Brain microvascular endothelial cell (primary cell): Measurements from ENCODE around the gene MSTN.

Experiments used
- DNase-seq: peaks from one replicate; pipeline ENCODE4 v3.0.0-alpha.2; 2020
- H3K27ac ChIP-seq: fragments of 250-450 bp; sonication (Bioruptor Pico); 2 replicates; pipeline ENCODE4 v1.5.1; 2020; ENCODE audit warnings: mild to moderate bottlenecking, moderate library complexity
- H3K27me3 ChIP-seq: fragments of 250-450 bp; sonication (Bioruptor Pico); replicated peaks from 2 replicates; pipeline ENCODE4 v1.5.1; 2020; ENCODE audit warnings: mild to moderate bottlenecking
- H3K36me3 ChIP-seq: fragments of 250-450 bp; sonication (Bioruptor Pico); replicated peaks from 2 replicates; pipeline ENCODE4 v1.5.1; 2020; ENCODE audit warnings: mild to moderate bottlenecking
- H3K4me3 ChIP-seq: 2 replicates; pipeline ENCODE4 v1.5.1; 2011; ENCODE audit warnings: low read depth, mild to moderate bottlenecking, control low read depth, low read length, moderate library complexity
- in situ Hi-C: cut with HindIII; loops from 2 replicates; pipeline ENCODE4 v1.10.0; 2017; ENCODE audit warnings: low sequenced_read_pairs, low pct_ligation_motif_present
- TF ChIP-seq, protein P1 (sequence below): IDR thresholded peaks from 2 replicates; pipeline ENCODE4 v1.5.1; 2011; ENCODE audit warnings: low read depth, mild to moderate bottlenecking, moderate library complexity, low read length, control low read depth, inconsistent platforms; ENCODE audit errors: missing control alignments

The MSTN gene

GRCh38 chr2:190065839-190066238 lies 3.3 kb upstream of the MSTN start:
- no peak overlapping the region for H3K4me3 ChIP-seq
- H3K36me3 ChIP-seq, result no peaks in the 10 kb centered on the region
- H3K27me3 ChIP-seq, result no peaks in the 10 kb centered on the region
- TF ChIP-seq, protein P1, sequence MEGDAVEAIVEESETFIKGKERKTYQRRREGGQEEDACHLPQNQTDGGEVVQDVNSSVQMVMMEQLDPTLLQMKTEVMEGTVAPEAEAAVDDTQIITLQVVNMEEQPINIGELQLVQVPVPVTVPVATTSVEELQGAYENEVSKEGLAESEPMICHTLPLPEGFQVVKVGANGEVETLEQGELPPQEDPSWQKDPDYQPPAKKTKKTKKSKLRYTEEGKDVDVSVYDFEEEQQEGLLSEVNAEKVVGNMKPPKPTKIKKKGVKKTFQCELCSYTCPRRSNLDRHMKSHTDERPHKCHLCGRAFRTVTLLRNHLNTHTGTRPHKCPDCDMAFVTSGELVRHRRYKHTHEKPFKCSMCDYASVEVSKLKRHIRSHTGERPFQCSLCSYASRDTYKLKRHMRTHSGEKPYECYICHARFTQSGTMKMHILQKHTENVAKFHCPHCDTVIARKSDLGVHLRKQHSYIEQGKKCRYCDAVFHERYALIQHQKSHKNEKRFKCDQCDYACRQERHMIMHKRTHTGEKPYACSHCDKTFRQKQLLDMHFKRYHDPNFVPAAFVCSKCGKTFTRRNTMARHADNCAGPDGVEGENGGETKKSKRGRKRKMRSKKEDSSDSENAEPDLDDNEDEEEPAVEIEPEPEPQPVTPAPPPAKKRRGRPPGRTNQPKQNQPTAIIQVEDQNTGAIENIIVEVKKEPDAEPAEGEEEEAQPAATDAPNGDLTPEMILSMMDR, result no peak
- no peak for DNase-seq
- in situ Hi-C loops, result no loop called here
- H3K27ac ChIP-seq, result no peak overlapping the region

DNA sequence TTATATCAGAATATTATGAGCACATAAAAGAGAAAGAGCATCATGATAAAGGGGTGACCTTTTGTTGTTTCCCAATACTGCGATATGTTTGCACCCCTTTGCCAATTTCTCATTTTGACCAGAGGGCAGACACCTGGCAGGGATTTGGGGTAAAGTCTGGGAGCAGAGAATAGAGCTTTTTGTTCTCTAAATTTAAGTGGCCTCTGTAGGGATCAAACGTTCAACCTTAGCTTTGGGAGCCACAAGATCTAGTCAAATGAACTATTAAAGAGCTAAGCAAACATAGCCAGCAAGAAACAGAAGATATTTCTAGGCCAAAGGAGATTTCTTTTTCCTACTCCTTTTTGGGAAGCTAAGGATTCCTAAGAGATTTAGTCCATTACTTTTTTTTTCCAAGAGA lies 1.1 kb upstream of the MSTN start:
- no peak overlapping the region for H3K4me3 ChIP-seq
- no peak for DNase-seq
- H3K27ac ChIP-seq, result no peak overlapping the region
- TF ChIP-seq, protein P1, result no peak
- in situ Hi-C loops, result no loop called here
- H3K27me3 ChIP-seq, result no peaks in the 10 kb centered on the region
- no peaks in the 10 kb centered on the region for H3K36me3 ChIP-seq

GRCh38 chr2:190062053-190062452 lies 476 bp downstream of the MSTN start:
- no peaks in the 10 kb centered on the region for H3K36me3 ChIP-seq
- no peak for DNase-seq
- no peaks in the 10 kb centered on the region for H3K27me3 ChIP-seq
- TF ChIP-seq, protein P1, result no peak
- no peak overlapping the region for H3K27ac ChIP-seq
- H3K4me3 ChIP-seq, result peak overlapping the region; percentile 21
- in situ Hi-C loops, result no loop called here

DNA sequence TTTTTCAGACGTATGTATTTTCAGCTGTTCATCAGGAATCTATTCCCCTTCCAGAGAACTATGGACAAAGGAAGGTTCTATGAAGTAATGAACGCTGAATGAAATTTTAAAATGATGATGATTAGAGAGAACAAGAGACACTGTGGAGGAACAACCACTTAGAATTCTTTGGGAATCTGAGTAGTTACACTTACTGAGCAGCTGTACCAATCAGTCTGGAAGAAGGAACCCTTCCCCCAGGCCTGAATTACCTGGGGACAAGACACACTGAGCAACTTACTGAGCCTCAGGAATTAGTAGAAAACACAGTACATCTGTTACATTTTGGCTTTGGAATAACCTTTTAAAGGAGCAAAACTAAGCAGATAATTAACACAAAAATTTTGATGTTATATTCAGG lies 1.9 kb downstream of the MSTN start:
- no peak for DNase-seq
- H3K36me3 ChIP-seq, result no peaks in the 10 kb centered on the region

DNA sequence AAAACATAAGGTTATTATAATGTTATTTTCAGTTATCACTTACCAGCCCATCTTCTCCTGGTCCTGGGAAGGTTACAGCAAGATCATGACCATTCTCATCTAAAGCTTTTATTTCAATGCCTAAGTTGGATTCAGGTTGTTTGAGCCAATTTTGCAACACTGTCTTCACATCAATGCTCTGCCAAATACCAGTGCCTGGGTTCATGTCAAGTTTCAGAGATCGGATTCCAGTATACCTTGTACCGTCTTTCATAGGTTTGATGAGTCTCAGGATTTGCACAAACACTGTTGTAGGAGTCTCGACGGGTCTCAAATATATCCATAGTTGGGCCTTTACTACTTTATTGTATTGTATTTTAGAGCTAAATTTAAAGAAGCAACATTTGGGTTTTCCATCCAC lies 2.5 kb downstream of the MSTN start:
- H3K27me3 ChIP-seq, result no peaks in the 10 kb centered on the region
- no peak overlapping the region for H3K27ac ChIP-seq
- TF ChIP-seq, protein P1, result no peak
- in situ Hi-C loops, result no loop called here
- no peak for DNase-seq
- H3K4me3 ChIP-seq, result no peak overlapping the region
- no peaks in the 10 kb centered on the region for H3K36me3 ChIP-seq

More for the DNA sequence above, 1.9 kb downstream of the MSTN start:
- Histone ChIP-seq H3K27ac (no peak overlapping the region), H3K4me3 (no peak overlapping the region), H3K27me3 (no peaks in the 10 kb centered on the region)
- in situ Hi-C loops, result no loop called here
- TF ChIP-seq, protein P1, result no peak

DNA sequence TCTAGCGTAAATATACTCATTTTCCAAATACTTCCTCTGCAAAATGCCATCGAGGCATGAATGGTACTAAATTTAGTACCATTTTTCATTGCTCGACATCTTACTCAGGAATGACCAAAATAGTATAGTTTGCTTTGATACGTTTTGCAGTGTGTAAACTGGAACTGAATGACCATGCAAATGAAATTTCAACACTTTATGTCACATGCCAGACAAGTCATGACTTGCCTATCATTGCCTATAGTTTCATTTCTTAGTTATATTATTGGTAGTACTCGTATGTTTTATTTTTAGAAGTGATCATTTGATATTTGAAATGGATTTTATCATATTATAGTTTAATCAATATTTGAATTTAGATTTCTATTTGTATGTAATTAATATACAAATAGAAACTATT lies 9.1 kb downstream of the MSTN start:
- TF ChIP-seq, protein P1, result no peak
- Histone ChIP-seq H3K27me3 (no peaks in the 10 kb centered on the region), H3K4me3 (no peak overlapping the region), H3K36me3 (no peaks in the 10 kb centered on the region), H3K27ac (no peak overlapping the region)
- in situ Hi-C loops, result no loop called here
- DNase-seq, result no peak
